GM19239 (cell line): ENCODE measurements around the gene SYNJ2.

Experiments
- DNase-seq: peaks from one replicate; pipeline ENCODE4 v3.0.0; 2011; ENCODE audit warnings: low spot score; ENCODE audit not compliant: insufficient read length
- FAIRE-seq: peaks from 2 replicates; lab custom pipeline; 2011; peaks lifted over from hg19 to GRCh38; lab: Jason Lieb, UNC

The SYNJ2 gene

GRCh38 chr6:157996918-157997702 is 15.4 kb downstream of the SYNJ2 start:
- FAIRE-seq (no peak), DNase-seq (no peak)

GRCh38 chr6:157997893-157998608 is 16.4 kb downstream of the SYNJ2 start:
- FAIRE-seq, result no peak
- no peak for DNase-seq

- no peak for DNase-seq
- FAIRE-seq, result no peak
Measured at GRCh38 chr6:157998707-157999167, 17.1 kb downstream of the SYNJ2 start.

- FAIRE-seq, result no peak
Measured at GRCh38 chr6:157999168-158000051, 17.7 kb downstream of the SYNJ2 start.

GRCh38 chr6:158000530-158001307 is 19.1 kb downstream of the SYNJ2 start:
- no peak for DNase-seq
- FAIRE-seq, result no peak

More at GRCh38 chr6:157999168-158000051, 17.7 kb downstream of the SYNJ2 start:
- no peak for DNase-seq

- DNase-seq (no peak), FAIRE-seq (no peak)
Measured at GRCh38 chr6:158002249-158002950, 20.7 kb downstream of the SYNJ2 start.

- FAIRE-seq (no peak), DNase-seq (no peak)
Measured at GRCh38 chr6:158002951-158003853, 21.5 kb downstream of the SYNJ2 start.

- no peak for FAIRE-seq
- no peak for DNase-seq
Measured at GRCh38 chr6:158003910-158004700, 22.4 kb downstream of the SYNJ2 start.

GRCh38 chr6:158004701-158005095 is 23.0 kb downstream of the SYNJ2 start:
- FAIRE-seq, result no peak
- DNase-seq, result no peak

- FAIRE-seq (no peak), DNase-seq (no peak)
Measured at GRCh38 chr6:158005626-158006180, 24.0 kb downstream of the SYNJ2 start.

- FAIRE-seq (no peak), DNase-seq (no peak)
Measured at GRCh38 chr6:158006331-158006730, 24.7 kb downstream of the SYNJ2 start.

- DNase-seq (no peak), FAIRE-seq (no peak)
Measured at GRCh38 chr6:158006821-158007570, 25.3 kb downstream of the SYNJ2 start.

- no peak for FAIRE-seq
- DNase-seq, result no peak
Measured at GRCh38 chr6:158008864-158009113, 27.1 kb downstream of the SYNJ2 start.

GRCh38 chr6:158009114-158009891 is 27.6 kb downstream of the SYNJ2 start:
- FAIRE-seq (no peak), DNase-seq (no peak)

GRCh38 chr6:158009935-158010585 is 28.4 kb downstream of the SYNJ2 start:
- DNase-seq (no peak), FAIRE-seq (no peak)
